Endothelial cell (in vitro differentiated cells): ENCODE results near the gene PPP3R2. TPM values are rescaled to one million over a fixed set of nuclear protein-coding genes. Genes with fewer than 3 reads are reported as not detected.
"Not testable (repeated sequence)": the region's sequence is repeated elsewhere in the genome, so short reads cannot be mapped to it uniquely, and the experiment has no call there.

ENCODE experiments used
- DNase-seq: peaks from one replicate; pipeline ENCODE4 v3.0.0; 2021; ENCODE audit warnings: low spot score
- H3K27ac Mint-ChIP-seq: one replicate; pipeline ENCODE4 v1.8.0; 2021; ENCODE audit warnings: mixed read lengths, inconsistent platforms; ENCODE audit not compliant: unreplicated experiment
- H3K27me3 Mint-ChIP-seq: one replicate; pipeline ENCODE4 v1.8.0; 2021; ENCODE audit warnings: mild to moderate bottlenecking, moderate library complexity, mixed read lengths, inconsistent platforms; ENCODE audit not compliant: unreplicated experiment
- H3K36me3 Mint-ChIP-seq: one replicate; pipeline ENCODE4 v1.8.0; 2021; ENCODE audit warnings: mild to moderate bottlenecking, low read depth, mixed read lengths, inconsistent platforms; ENCODE audit not compliant: unreplicated experiment
- H3K4me1 Mint-ChIP-seq: one replicate; pipeline ENCODE4 v1.8.0; 2021; ENCODE audit warnings: mild to moderate bottlenecking, mixed read lengths, inconsistent platforms; ENCODE audit not compliant: unreplicated experiment
- H3K4me3 Mint-ChIP-seq: one replicate; pipeline ENCODE4 v1.8.0; 2021; ENCODE audit warnings: mild to moderate bottlenecking, mixed read lengths, inconsistent platforms; ENCODE audit not compliant: unreplicated experiment
- H3K9me3 Mint-ChIP-seq: one replicate; pipeline ENCODE4 v1.8.0; 2021; ENCODE audit warnings: mixed read lengths, inconsistent platforms; ENCODE audit not compliant: unreplicated experiment
- CTCF ChIP-seq: fragments of 200-600 bp; sonication (generic); IDR thresholded peaks from one replicate; pipeline ENCODE4 v1.5.0; 2021; ENCODE audit warnings: antibody characterized with exemption; ENCODE audit not compliant: unreplicated experiment
- total RNA-seq: library from RNA; stranded (reverse); fragmentation: NEBNext Ultra II Directional; extraction: Animal tissue kit (Norgen Biotek cat#: 25700); gene quantifications from one replicate; pipeline ENCODE4 v1.2.1, GENCODE V29; 2021; ENCODE audit not compliant: unreplicated experiment

The PPP3R2 gene
- total RNA-seq, 1 donor from 2014 or later = 2.2 TPM

- Mint-ChIP-seq H3K9me3 (no peaks in the 10 kb centered on the region), H3K36me3 (peaks cover 34% of the 10 kb centered on the region), H3K4me3 (no peak overlapping the region), H3K4me1 (peaks cover 5% of the 10 kb centered on the region), H3K27me3 (no peaks in the 10 kb centered on the region), H3K27ac (no peak overlapping the region)
- no peak for TF ChIP-seq CTCF
- no peak for DNase-seq
Observed at GRCh38 chr9:101564252-101564651, 30.5 kb downstream of the PPP3R2 start.

- Mint-ChIP-seq H3K9me3 (no peaks in the 10 kb centered on the region), H3K4me3 (no peak overlapping the region), H3K27me3 (no peaks in the 10 kb centered on the region), H3K36me3 (peaks cover 42% of the 10 kb centered on the region), H3K27ac (no peak overlapping the region), H3K4me1 (peaks cover 5% of the 10 kb centered on the region)
- no peak for DNase-seq
- TF ChIP-seq CTCF = no peak
Observed at GRCh38 chr9:101562966-101563365, 31.8 kb downstream of the PPP3R2 start.

- no peak for DNase-seq
- TF ChIP-seq CTCF = no peak
- no peaks in the 10 kb centered on the region for H3K27me3 Mint-ChIP-seq
- no peaks in the 10 kb centered on the region for H3K9me3 Mint-ChIP-seq
- no peak overlapping the region for H3K27ac Mint-ChIP-seq
- peaks cover 5% of the 10 kb centered on the region for H3K4me1 Mint-ChIP-seq
- peaks cover 50% of the 10 kb centered on the region for H3K36me3 Mint-ChIP-seq
- no peak overlapping the region for H3K4me3 Mint-ChIP-seq
Observed at GRCh38 chr9:101561740-101562139, 33.0 kb downstream of the PPP3R2 start.

GRCh38 chr9:101549472-101550098 is 45.2 kb downstream of the PPP3R2 start:
- H3K9me3 Mint-ChIP-seq, H3K4me3 Mint-ChIP-seq, H3K4me1 Mint-ChIP-seq, H3K27ac Mint-ChIP-seq, H3K27me3 Mint-ChIP-seq: not testable (repeated sequence)
- peak; percentile 47 for DNase-seq
- peaks cover 48% of the 10 kb centered on the region for H3K36me3 Mint-ChIP-seq
- TF ChIP-seq CTCF = peak; percentile 54

GRCh38 chr9:101543098-101543735 is 51.6 kb downstream of the PPP3R2 start:
- no peak for DNase-seq
- no peak for TF ChIP-seq CTCF
- Mint-ChIP-seq H3K36me3 (peaks cover 25% of the 10 kb centered on the region), H3K4me1 (no peaks in the 10 kb centered on the region), H3K9me3 (no peaks in the 10 kb centered on the region), H3K4me3 (no peak overlapping the region), H3K27me3 (no peaks in the 10 kb centered on the region), H3K27ac (no peak overlapping the region)
